Measurements from ENCODE around the gene RBBP8NL. TPM values are rescaled to one million over a fixed set of nuclear protein-coding genes. Genes with fewer than 3 reads are reported as not detected.

Gene RBBP8NL
- total RNA-seq, 2 donors from 2014 or later: not detected

GRCh38 chr20:62464425-62464770 lies 37.1 kb upstream of the RBBP8NL start:
- Histone ChIP-seq H3K27ac (no peak overlapping the region), H3K4me3 (no peak overlapping the region), H3K27me3 (no peaks in the 10 kb centered on the region), H3K36me3 (no peaks in the 10 kb centered on the region), H3K4me1 (no peaks in the 10 kb centered on the region), H3K9me3 (no peaks in the 10 kb centered on the region)
- DNase-seq (ENCODE audit: low spot score): no peak
- no peak for TF ChIP-seq CTCF (IDR thresholded peaks at IDR 0.05)

- no peaks in the 10 kb centered on the region for H3K4me1 ChIP-seq
- no peaks in the 10 kb centered on the region for H3K27me3 ChIP-seq
- H3K4me3 ChIP-seq: no peak overlapping the region
- no peak for TF ChIP-seq CTCF (IDR thresholded peaks at IDR 0.05)
- no peak overlapping the region for H3K27ac ChIP-seq
- DNase-seq (ENCODE audit: low spot score): no peak
- H3K36me3 ChIP-seq: no peaks in the 10 kb centered on the region
- no peaks in the 10 kb centered on the region for H3K9me3 ChIP-seq
Measured at GRCh38 chr20:62463651-62464424, 36.5 kb upstream of the RBBP8NL start.

GRCh38 chr20:62462976-62463592 lies 35.7 kb upstream of the RBBP8NL start:
- H3K4me3 ChIP-seq: no peak overlapping the region
- no peak for TF ChIP-seq CTCF (IDR thresholded peaks at IDR 0.05)
- no peaks in the 10 kb centered on the region for H3K4me1 ChIP-seq
- H3K9me3 ChIP-seq: no peaks in the 10 kb centered on the region
- H3K27ac ChIP-seq: no peak overlapping the region
- H3K36me3 ChIP-seq: no peaks in the 10 kb centered on the region
- DNase-seq (ENCODE audit: low spot score): no peak
- no peaks in the 10 kb centered on the region for H3K27me3 ChIP-seq

- H3K9me3 ChIP-seq: no peaks in the 10 kb centered on the region
- H3K36me3 ChIP-seq: no peaks in the 10 kb centered on the region
- no peaks in the 10 kb centered on the region for H3K27me3 ChIP-seq
- no peak overlapping the region for H3K27ac ChIP-seq
- no peak for TF ChIP-seq CTCF (IDR thresholded peaks at IDR 0.05)
- no peak for DNase-seq (ENCODE audit: low spot score)
- H3K4me3 ChIP-seq: no peak overlapping the region
- H3K4me1 ChIP-seq: no peaks in the 10 kb centered on the region
Measured at GRCh38 chr20:62461834-62462233, 34.5 kb upstream of the RBBP8NL start.

- Histone ChIP-seq H3K27me3 (no peaks in the 10 kb centered on the region), H3K9me3 (no peaks in the 10 kb centered on the region), H3K36me3 (no peaks in the 10 kb centered on the region), H3K27ac (no peak overlapping the region), H3K4me1 (no peaks in the 10 kb centered on the region), H3K4me3 (no peak overlapping the region)
- TF ChIP-seq CTCF (IDR thresholded peaks at IDR 0.05): no peak
- DNase-seq (ENCODE audit: low spot score): no peak
Measured at GRCh38 chr20:62461157-62461556, 33.8 kb upstream of the RBBP8NL start.
